Prostate gland (tissue), 2 donors: Measurements from ENCODE around the gene HOXA5.

ENCODE experiments used
- CTCF ChIP-seq, 4 experiments: fragments of 200-600 bp in 2 of 4; fragments of 450-650 bp in 2 of 4; sonication (generic) in 2 of 4; IDR thresholded peaks; 1 replicate in 3 of 4; 2 replicates in 1 of 4; pipeline ENCODE4 v1.5.1; 2016 to 2019; ENCODE audit warnings: antibody characterized with exemption in 4 of 4, mild to moderate bottlenecking in 2 of 4, moderate library complexity in 2 of 4
- POLR2AphosphoS5 ChIP-seq: sonication (generic); formaldehyde crosslinking; IDR thresholded peaks from one replicate; pipeline ENCODE4 v1.6.1; 2017; ENCODE audit warnings: antibody characterized with exemption

GRCh38 chr7:27156916-27157701, 13.6 kb upstream of the HOXA5 start:
- no peak for TF ChIP-seq POLR2AphosphoS5
- TF ChIP-seq CTCF (IDR thresholded peaks at IDR 0.05) = no peak
